ENCODE results near the gene KRTAP10-9. TPM values are rescaled to one million over a fixed set of nuclear protein-coding genes. Genes with fewer than 3 reads are reported as not detected.
"Not testable (repeated sequence)": the region's sequence is repeated elsewhere in the genome, so short reads cannot be mapped to it uniquely, and the experiment has no call there.

KRTAP10-9 gene
- total RNA-seq, 1 donor from 2014 or later: not detected

DNA sequence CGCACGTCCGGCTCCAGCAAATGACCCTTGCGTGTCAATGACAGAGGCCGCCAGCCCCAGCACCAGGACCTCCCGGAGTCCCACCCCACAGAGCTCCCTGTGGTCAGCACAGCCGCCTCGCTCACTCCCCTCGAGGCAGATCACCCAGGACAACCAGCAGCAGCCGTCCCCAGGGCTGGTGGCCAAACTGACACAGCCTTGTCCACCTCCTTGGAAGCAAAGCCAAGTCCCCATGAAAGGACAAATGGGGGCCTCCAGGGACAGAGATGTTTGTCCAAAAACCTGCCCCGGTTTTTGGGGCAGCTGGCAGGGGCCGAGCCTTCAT is 12.4 kb downstream of the KRTAP10-9 start:
- no peak for DNase-seq (ENCODE audit: low spot score)

DNA sequence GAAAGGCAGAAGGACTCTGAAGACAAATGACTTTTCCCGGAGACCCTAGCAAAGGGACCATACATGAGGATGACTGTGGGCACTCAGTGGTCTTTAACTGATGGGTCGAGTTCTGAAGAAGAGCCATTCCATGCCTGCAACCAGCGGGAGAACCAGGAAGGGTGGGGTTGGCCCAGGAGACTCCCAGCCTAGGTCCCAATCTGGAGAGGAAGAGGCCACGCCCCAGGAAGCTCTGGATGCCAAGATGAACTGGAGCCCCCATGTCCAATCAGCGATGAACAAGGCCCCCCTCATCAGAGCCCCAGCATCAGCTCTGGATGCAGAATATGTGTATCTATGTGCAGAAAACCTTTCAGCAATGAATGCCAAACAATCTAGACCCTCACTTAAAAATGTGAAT is 13.9 kb downstream of the KRTAP10-9 start:
- DNase-seq (ENCODE audit: low spot score): no peak

DNA sequence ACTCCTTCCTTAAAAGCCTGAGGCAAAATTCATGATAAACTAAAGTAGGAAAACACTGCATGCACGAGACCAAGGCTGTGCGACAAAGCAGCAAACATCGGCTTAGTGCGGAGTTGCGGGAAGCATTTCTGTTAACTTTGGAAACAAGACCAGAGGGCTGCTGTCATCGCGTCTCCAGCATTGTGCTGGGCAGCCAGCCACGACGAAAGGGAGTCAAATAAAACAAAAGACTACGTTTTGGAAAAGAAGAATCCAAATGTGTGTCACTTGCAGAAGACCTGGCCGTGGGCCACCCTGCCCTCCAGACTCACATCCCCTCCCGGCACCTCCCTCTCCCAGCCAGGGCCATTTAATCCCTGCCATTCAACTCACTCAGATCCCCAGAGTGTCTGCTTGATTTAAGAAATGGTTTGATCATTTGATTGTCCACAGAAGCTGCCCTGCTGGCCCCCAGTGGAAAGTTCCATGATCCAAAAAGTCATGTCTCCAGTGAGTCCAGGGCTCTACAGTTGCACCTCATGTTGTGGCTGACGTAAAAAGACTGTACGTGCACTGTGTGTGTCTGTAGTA is 16.9 kb downstream of the KRTAP10-9 start:
- no peak for DNase-seq (ENCODE audit: low spot score)

DNA sequence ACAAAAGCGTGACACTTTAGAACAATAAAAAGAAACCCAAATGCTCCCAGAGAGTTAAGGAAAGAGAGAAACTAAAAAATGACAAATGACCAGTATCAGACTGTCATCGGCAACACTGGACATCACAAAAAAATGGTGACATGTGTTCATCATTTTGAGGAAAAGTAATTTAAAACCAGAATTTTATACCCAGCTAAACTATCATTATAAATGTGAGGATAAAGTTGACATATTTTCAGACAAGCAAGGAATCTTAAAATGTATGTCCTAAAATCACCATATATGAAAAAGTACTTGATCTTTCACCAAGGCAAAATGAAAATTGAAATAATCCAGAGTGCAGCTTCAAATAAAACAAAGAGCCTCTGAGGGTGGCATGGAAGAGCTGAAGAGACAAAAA is 18.0 kb downstream of the KRTAP10-9 start:
- no peak for DNase-seq (ENCODE audit: low spot score)

DNA sequence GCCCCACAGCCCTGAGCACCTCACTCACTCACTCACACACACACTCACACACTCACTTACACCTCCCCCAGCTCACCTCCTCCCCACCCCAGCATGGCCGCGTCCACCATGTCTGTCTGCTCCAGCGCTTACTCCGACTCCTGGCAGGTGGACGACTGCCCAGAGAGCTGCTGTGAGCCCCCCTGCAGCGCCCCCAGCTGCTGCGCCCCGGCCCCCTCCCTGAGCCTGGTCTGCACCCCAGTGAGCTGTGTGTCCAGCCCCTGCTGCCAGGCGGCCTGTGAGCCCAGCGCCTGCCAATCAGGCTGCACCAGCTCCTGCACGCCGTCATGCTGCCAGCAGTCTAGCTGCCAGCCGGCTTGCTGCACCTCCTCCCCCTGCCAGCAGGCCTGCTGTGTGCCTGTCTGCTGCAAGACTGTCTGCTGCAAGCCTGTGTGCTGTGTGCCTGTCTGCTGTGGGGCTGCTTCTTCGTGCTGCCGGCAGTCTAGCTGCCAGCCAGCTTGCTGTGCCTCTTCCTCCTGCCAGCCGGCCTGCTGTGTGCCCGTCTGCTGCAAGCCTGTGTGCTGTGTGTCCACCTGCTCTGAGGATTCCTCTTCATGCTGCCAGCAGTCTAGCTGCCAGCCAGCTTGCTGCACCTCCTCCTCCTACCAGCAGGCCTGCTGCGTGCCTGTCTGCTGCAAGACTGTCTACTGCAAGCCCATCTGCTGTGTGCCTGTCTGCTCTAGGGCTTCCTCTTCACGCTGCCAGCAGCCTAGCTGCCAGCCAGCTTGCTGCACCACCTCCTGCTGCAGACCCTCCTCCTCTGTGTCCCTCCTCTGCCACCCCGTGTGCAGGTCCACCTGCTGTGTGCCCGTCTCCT is 19.7 kb downstream of the KRTAP10-9 start, which contains the start of gene KRTAP10-11:
Gene KRTAP10-11 (plus strand): TSS at position 49 of the 856 bp plus-strand sequence. CDS start 45 bp downstream, at position 94.
- DNase-seq (ENCODE audit: low spot score): not testable (repeated sequence)

DNA sequence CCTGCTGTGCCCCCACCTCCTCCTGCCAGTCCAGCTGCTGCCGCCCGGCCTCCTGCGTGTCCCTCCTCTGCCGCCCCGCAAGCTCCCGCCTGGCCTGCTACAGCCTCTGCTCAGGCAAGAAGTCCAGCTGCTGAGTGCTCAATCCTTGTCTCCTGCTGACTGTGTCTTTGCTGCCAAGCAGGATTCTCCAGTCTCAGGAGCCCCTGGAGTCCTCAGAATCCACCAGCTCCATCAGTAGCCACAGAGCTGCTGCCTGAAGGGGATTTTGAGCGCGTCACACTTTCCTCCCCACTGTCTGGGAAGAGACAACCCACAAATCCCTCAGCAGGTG is 20.3 kb downstream of the KRTAP10-9 start:
- no peak for DNase-seq (ENCODE audit: low spot score)

DNA sequence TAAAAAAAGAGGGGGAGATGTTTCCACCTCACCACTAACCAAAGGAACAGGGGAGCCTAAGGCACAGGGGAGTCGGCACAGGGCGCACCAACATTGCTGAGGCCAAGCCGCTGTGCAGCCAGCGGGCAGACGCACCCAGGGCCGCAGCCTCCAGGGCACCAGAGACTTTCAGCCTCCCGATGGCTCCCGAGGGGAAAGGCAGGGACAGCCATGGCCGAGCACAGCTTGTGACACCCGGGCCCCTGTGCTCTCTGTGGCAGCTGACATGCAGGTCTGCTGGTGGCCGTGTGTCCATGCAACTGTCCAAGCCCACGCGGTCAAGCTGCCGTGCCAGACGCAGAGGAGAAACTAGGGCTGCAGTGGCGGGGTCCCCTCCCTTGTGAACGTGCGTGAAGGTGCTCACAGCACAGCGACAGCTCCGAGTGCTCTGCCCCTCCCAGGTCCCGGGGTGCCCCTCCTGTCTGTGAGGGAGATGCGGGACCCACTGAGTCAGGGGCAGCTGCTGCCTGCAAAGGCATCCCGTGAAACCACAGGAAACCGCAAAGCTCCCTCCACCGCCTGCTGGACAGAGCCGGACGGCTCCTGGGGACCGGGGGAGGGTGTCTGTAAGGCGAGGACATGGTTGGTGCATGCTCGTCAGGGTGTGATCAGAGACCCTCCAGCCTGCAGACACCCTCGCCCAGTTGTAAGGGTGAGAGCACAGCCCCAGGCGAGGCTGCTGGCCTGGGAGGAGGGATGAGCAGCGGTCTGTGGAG is 21.8 kb downstream of the KRTAP10-9 start:
- DNase-seq (ENCODE audit: low spot score): no peak

DNA sequence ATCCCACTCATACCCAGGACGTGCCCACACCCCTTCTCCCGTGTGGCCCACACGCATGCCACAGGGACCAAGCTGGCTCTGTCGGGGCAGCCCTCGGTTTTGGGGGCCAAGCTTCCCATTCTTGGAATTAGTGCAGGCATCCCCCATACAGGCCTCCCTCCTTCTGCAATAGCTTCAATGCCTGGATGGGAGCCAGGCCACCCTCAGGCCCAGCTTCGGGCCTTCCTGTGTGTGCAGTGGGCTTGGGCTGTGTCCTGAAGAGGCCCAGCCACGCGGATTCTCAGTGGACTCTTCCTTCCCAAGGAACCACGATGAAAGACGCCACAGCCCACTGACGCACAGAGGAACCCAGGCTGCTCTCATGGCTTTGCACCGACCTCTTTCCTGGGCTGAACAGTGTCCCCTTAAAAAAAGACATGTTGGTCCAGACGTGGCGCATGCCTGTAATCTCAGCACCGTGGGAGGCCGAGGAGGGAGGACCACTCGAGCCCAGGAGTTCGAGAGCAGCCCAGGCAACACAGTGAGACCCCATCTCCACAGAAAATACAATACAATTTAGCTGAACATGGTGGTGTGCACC is 22.7 kb downstream of the KRTAP10-9 start:
- no peak for DNase-seq (ENCODE audit: low spot score)

DNA sequence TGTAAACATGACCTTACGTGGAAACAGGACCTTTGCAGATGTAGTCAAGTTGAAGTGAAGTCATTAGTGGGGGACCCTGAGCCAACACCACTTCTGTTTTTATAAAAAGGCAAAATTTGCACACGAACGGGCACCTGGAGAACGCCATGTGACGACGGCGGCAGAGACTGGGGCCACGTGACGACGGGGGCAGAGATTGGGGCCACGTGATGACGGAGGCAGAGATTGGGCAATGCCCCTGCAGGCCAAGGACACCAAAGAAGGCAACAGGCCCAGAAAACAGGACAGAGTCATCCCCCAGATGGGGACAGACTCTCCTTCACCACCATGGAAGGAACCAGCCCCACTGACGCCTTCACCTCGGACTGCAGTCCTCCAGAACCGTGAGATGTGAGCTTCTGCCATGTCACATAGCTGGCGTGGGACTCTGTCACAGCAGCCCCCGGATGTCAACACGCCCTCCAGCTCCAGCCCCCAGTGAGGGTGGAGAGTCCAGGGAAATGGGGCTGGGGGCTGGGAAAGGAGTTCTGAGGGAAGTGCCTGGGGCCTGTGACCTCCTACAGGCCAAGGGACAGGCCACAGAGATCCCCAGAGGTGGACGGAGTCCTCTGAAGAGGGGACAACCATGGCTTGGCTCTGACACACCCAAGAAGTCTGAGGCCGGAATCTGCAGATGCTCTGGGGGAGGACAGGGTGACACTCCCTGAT is 23.5 kb downstream of the KRTAP10-9 start:
- DNase-seq (ENCODE audit: low spot score): no peak

DNA sequence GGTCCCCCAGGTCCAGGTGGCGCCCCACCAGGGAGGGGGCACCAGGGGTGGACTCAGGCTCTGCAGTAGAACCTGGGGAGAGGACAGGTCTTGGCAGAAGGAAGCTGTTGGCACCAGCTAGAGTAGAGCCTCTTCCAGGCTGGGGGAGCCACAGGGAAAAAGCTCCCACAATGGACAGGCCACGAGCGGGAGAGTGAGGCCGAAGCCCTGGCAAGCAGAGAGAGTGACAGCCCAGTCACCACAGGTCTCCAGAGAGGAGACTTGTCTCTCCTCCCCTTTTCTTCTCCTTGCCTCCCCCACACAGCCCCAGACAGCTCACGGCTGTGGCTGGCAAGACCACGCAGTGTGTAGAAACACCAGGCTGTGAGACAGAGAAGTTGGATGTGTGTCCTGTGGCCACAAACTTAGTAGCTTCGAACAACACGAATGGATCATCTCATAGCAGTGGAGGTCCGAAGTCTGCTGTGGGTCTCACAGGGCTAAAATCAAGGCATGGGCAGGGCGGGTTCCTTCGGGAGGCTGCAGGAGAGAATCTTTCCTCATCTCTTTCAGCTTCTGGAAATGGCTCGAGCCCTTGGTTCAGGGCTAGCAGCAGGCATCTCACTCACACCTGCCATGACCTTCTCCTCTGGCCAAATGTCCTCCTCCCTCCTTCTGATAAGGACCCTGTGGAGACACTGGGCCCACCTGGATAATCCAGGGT is 24.2 kb downstream of the KRTAP10-9 start:
- no peak for DNase-seq (ENCODE audit: low spot score)

DNA sequence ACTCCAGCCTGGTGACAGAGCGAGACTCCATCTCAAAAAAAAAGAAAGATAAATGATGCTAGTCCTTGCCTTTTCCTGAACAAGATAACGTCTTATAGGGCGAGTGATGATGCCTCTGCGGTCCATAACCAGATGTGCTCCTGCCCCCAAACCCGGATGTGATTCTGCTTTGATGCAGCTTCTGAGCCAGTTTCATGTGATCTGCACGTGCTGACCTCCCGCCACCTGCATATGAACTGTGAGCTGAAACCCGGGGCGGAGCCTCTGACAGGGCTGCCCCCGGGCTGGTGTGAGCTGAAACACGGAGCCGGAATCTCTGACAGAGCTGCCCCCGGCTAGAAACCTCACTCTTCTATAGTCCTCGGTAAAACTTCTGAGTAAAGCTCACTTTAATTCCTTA is 26.2 kb downstream of the KRTAP10-9 start:
- DNase-seq (ENCODE audit: low spot score): no peak

DNA sequence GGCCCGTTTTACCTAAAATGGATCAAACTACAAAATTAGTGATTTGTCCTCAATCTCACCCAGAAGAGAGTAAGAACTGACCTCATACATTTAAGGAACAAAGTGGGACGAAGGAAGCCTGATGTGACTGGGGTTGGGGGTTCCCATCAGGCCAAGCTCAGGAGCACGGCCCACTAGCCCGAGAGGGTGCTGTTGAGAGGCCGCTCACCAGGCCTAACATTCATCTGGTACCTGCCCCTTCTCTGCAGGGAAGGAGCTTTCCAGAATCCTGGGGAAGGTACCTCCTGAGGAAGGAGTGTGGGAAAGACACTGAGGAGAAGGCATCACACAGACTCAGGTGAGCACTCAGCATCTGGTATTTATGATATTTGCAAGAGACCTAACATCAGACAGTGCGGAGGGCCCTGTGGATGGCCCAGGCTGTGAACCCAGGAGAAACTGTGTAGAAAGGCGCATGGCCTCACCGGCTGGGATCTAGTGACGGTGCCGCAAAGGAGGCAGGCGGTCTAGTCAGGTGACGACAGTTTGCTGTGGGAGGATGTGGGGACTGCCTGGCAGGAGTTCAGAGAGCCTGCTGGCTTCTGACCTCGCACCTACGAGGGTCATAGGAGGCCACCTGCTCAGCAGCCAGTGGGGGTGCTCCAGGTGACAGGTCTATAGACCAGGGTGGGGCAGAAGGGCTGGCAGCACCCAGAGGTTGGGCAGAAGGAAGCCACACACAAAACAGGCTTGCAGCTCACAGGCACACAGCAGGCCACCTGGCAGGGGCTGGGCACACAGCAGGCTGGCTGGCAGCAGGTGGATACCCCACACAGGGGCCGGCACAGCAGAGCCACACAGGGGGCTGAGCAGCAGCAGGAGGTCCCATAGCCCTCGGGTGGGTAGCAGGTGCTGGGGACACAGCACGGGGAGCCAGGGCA is 27.0 kb downstream of the KRTAP10-9 start:
- DNase-seq (ENCODE audit: low spot score): no peak

DNA sequence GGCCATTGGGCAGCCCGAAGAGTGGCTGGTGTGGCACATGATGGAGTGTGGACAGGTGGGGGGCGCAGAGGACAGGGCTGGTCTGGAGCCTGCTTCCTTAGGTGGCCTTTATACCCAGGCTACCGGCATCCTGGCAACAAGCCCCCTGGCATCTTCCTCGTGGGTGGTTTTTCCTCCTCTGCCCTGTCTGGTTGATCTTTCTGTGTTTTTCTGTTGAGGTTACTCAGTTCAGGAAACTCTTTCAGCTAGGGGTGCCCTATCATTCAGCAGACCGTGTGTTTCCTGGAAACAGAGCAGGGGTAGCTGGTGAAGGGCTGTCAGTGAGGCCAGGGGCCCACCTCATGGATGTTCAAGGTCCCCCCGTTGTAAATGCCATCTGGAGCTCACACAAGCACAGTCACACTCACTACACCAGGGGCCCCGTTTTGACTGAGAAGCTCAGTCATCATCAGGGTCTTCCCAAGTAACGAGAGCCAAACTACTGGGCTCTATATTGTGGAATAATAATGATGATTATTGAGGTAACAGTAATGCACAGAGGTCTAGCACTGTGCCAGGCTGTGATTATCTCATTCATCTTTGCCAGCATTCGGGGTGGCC is 27.8 kb downstream of the KRTAP10-9 start, which contains the start of gene KRTAP12-4:
Gene KRTAP12-4 (minus strand): TSS at position 84 of the 600 bp plus-strand sequence. CDS start 45 bp downstream, at position 39.
- no peak for DNase-seq (ENCODE audit: low spot score)

DNA sequence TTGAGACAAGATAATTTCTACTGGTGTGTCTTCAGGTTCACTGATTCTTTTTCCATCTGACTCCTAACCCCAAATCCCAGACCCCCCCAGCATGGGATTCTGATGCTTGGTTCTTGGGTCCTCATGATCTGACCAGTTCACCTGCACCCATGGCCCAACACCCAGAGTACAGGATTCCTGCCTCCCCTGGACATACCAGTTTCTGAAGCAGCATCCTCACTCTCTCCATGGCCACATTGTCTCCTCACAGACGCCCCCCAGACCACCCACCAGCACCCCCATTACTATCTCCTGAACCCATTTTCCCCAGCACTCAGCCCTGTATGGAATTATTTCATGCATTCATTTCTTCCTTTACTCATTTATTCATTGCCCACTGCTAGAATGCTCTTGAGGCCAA is 30.0 kb downstream of the KRTAP10-9 start:
- no peak for DNase-seq (ENCODE audit: low spot score)

DNA sequence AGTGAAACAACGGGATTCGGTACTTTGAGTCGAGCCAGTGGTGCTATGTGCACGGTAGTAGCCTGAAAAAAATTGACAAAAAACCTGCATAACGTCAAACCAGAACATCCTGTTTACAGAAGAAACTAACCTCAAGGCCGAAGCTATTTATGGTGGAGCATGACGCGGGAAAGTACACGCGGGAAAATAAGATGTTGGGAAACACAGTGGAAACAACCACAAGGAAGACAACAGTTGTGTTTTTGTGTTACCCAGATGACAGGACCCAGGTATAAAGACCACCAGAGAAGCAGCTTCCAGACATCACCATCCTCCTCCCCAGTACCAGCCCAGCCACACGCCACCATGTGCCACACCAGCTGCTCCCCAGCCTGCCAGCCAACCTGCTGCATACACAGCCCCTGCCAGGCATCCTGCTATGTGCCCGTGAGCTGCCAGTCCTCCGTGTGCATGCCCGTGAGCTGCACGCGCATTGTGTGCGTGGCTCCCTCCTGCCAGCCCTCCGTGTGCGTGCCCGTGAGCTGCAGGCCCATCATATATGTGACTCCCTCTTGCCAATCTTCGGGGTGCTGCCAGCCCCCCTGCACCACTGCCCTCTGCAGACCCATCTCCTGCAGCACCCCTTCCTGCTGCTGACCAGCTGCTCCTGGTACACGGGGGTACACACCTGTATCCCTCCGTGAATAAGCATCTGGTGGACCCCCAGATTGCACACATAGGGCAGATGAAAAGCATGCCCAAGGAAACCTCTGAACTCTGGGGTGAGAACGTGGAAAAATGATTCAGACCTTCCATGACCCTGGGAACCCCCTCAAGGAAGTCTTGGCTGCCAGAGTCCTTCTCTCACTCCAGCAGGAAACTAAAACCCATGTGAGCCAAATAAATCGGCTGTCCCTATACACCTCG is 31.0 kb downstream of the KRTAP10-9 start, which contains the start of gene KRTAP12-3:
Gene KRTAP12-3 (plus strand): TSS at position 298 of the 906 bp plus-strand sequence. CDS start 48 bp downstream, at position 346.
- no peak for DNase-seq (ENCODE audit: low spot score)

DNA sequence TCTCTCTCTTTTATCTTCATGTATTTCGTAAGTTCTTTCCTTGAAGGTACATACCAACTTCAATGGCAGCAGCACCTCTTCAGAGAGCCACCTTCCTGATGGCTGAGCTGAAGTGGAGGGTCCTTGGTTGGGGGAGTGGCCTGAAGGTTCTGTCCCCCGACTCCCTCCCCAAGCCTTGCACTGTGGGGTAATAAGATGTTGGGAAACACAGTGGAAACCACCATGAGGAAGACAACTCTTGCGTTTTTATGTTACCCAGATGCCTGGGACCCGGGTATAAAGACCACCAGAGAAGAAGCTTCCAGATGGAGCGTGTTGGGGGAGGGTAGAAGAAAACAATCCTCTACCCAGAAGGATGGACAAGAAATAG is 31.6 kb downstream of the KRTAP10-9 start:
- DNase-seq (ENCODE audit: low spot score): no peak

DNA sequence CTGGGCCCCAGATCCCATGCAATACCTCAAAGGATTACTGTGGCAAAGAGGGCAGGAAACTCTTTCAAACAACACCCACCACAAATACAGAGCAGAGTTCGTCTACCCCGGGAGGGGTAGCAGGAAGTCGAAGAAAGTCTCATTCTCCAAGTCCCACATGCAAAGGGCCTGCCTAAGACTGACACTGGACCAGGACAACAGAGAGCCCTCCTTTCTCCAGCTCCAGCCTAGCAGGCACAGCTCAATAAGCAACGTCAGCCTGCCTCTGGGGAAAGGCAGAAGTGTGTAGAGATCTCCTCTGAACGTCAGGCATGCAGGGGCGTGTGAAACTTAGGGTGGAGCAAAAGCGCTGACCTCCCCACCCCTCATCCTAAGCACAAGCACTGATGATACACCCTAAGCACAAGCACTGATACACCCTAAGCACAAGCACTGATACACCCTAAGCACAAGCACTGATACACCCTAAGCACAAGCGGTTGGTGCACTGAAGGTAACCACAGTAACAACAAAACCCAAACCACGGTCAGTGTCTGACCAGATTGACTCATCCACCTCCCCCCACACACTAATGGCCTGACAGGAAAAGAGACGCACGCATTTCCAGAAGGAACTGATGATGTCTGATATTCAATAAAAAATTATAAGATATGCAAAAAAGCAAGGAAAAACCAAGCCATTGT is 32.2 kb downstream of the KRTAP10-9 start:
- DNase-seq (ENCODE audit: low spot score): no peak

DNA sequence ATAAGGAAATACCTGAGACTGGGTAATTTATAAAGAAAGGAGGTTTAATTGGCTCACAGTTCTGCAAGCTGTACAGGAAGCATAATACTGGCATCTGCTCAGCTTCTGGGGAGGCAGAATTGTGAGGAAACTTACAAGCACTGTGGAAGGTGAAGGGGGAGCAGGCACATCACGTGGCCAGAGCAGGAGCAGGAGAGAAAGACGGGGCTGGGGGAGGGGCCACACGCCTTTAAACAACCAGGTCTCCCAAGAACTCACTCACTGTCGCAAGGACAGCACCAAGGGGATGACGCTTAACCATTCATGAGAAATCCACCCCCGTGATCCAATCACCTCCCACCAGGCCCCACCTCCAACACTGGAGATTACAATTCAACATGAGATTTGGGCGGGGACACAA is 34.7 kb downstream of the KRTAP10-9 start:
- not testable (repeated sequence) for DNase-seq (ENCODE audit: low spot score)

Measured in ureter (tissue), 1 donor.